Measurements from ENCODE around the gene KRTAP6-1.

Gene KRTAP6-1

DNA sequence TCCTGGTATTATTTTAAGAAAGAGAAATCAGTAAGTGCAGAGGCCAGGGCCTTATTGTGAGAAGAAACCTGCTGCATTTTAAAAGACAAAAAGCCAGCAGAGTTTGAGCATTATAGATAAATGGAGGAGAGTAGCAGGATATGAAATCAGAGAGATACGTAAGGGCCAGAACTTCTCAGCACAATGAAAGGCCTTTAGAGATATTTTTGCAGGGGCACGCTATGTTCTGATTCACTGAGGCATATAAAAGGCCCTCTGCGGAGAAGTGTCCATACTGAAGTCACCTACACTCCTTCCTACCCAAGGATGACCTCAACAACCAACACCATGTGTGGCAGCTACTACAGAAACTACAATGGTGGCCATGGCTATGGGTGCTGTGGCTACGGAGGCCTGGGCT, 21.6 kb downstream of the KRTAP6-1 start, which contains the start of gene KRTAP6-3:
Gene KRTAP6-3, plus strand, starts transcription at position 301 of the 400 bp plus-strand sequence. Its CDS starts 6 bp downstream, at position 307.
- Histone ChIP-seq H3K4me1 (ENCODE audit: insufficient read depth, low read length, poor library complexity, severe bottlenecking) (no peaks in the 10 kb centered on the region), H3K4me3 (ENCODE audit: low read length, poor library complexity, severe bottlenecking) (no peak within 1 kb of the TSS), H3K9me2 (replicated peaks; ENCODE audit: low read depth, low read length) (no peaks in the 10 kb centered on the region), H3K9me3 (ENCODE audit: insufficient read depth, low read depth, low read length) (no peaks in the 10 kb centered on the region), H3K36me3 (ENCODE audit: insufficient read depth, low read length) (no peaks in the 10 kb centered on the region), H2AFZ (ENCODE audit: low read length) (no peak within 1 kb of the TSS), H4K20me1 (ENCODE audit: insufficient read depth, low read length, poor library complexity, severe bottlenecking) (no peaks in the 10 kb centered on the region), H3K79me2 (ENCODE audit: insufficient read depth, low read length) (no peaks in the 10 kb centered on the region), H3K27me3 (ENCODE audit: insufficient read depth, low read length, poor library complexity, severe bottlenecking) (no peaks in the 10 kb centered on the region), H3K4me2 (ENCODE audit: low read depth, low read length, poor library complexity, severe bottlenecking) (no peak within 1 kb of the TSS), H3F3A (ENCODE audit: low read depth) (no peaks in the 10 kb centered on the region), H3K9ac (ENCODE audit: low read depth, low read length, poor library complexity, severe bottlenecking) (no peak within 1 kb of the TSS)
- TF ChIP-seq, protein P1, sequence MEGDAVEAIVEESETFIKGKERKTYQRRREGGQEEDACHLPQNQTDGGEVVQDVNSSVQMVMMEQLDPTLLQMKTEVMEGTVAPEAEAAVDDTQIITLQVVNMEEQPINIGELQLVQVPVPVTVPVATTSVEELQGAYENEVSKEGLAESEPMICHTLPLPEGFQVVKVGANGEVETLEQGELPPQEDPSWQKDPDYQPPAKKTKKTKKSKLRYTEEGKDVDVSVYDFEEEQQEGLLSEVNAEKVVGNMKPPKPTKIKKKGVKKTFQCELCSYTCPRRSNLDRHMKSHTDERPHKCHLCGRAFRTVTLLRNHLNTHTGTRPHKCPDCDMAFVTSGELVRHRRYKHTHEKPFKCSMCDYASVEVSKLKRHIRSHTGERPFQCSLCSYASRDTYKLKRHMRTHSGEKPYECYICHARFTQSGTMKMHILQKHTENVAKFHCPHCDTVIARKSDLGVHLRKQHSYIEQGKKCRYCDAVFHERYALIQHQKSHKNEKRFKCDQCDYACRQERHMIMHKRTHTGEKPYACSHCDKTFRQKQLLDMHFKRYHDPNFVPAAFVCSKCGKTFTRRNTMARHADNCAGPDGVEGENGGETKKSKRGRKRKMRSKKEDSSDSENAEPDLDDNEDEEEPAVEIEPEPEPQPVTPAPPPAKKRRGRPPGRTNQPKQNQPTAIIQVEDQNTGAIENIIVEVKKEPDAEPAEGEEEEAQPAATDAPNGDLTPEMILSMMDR (conservative IDR thresholded peaks at IDR 0.05; ENCODE audit: low read length) = no peak
- TF ChIP-seq EZH2phosphoT487 (IDR thresholded peaks at IDR 0.05; ENCODE audit: borderline replicate concordance) = no peak

DNA sequence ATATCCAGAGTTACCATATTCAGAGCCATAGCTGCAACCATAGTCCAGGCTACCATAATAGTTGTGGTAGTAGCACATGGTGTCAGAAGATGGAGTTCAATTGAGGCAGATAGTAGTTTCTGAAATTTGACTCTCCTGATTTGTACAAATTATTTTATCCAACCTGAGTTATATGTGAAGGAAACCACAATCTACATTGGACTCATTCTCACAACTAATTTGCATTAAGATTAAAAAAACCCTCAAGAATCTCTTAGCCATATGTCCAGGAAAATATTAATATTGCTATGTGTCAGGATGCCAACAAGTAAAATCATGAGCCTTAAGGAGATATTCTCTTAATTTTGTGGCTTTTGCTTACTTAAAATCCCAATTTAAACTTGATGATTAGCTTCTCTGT, 23.4 kb downstream of the KRTAP6-1 start, which contains the start of gene KRTAP22-2:
Gene KRTAP22-2, minus strand, starts transcription at position 101 of the 400 bp plus-strand sequence.
- Histone ChIP-seq H2AFZ (ENCODE audit: low read length) (no peak within 1 kb of the TSS), H3K9me3 (ENCODE audit: insufficient read depth, low read depth, low read length) (no peaks in the 10 kb centered on the region), H3K9me2 (replicated peaks; ENCODE audit: low read depth, low read length) (no peaks in the 10 kb centered on the region), H3K27me3 (ENCODE audit: insufficient read depth, low read length, poor library complexity, severe bottlenecking) (no peaks in the 10 kb centered on the region), H3K4me1 (ENCODE audit: insufficient read depth, low read length, poor library complexity, severe bottlenecking) (no peaks in the 10 kb centered on the region), H3K36me3 (ENCODE audit: insufficient read depth, low read length) (no peaks in the 10 kb centered on the region), H3K9ac (ENCODE audit: low read depth, low read length, poor library complexity, severe bottlenecking) (no peak within 1 kb of the TSS), H3K4me3 (ENCODE audit: low read length, poor library complexity, severe bottlenecking) (no peak within 1 kb of the TSS), H3K4me2 (ENCODE audit: low read depth, low read length, poor library complexity, severe bottlenecking) (no peak within 1 kb of the TSS), H3K79me2 (ENCODE audit: insufficient read depth, low read length) (no peaks in the 10 kb centered on the region), H3F3A (ENCODE audit: low read depth) (no peaks in the 10 kb centered on the region), H4K20me1 (ENCODE audit: insufficient read depth, low read length, poor library complexity, severe bottlenecking) (no peaks in the 10 kb centered on the region)
- no peak for TF ChIP-seq EZH2phosphoT487 (IDR thresholded peaks at IDR 0.05; ENCODE audit: borderline replicate concordance)
- TF ChIP-seq, protein P1 (conservative IDR thresholded peaks at IDR 0.05; ENCODE audit: low read length) = no peak

DNA sequence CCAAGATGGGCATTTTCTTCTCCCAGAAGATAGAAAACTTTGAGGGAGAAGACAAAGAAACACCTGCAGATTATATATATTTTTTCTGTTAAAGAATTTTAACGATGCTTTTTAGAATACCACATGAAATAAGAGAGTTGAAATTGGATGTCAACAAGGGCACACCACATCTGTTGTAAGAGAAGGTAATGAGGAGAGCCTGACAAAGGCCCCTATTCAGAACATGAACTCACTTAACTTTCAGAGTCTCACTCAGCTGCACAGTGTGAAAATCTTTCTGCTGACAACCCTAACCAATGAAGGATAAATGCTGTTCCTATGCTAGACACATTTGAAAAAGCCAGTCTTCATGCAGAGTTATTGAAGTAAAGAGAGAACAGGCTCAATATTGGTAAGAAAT, 30.9 kb downstream of the KRTAP6-1 start:
- Histone ChIP-seq H3K36me3 (ENCODE audit: insufficient read depth, low read length) (no peaks in the 10 kb centered on the region), H3K9me3 (ENCODE audit: insufficient read depth, low read depth, low read length) (no peaks in the 10 kb centered on the region), H3K4me2 (ENCODE audit: low read depth, low read length, poor library complexity, severe bottlenecking) (no peak overlapping the region), H3K4me3 (ENCODE audit: low read length, poor library complexity, severe bottlenecking) (no peak overlapping the region), H3K79me2 (ENCODE audit: insufficient read depth, low read length) (no peaks in the 10 kb centered on the region), H3F3A (ENCODE audit: low read depth) (no peaks in the 10 kb centered on the region), H3K4me1 (ENCODE audit: insufficient read depth, low read length, poor library complexity, severe bottlenecking) (no peaks in the 10 kb centered on the region), H4K20me1 (ENCODE audit: insufficient read depth, low read length, poor library complexity, severe bottlenecking) (no peaks in the 10 kb centered on the region), H2AFZ (ENCODE audit: low read length) (no peak overlapping the region), H3K9me2 (replicated peaks; ENCODE audit: low read depth, low read length) (no peaks in the 10 kb centered on the region), H3K27me3 (ENCODE audit: insufficient read depth, low read length, poor library complexity, severe bottlenecking) (no peaks in the 10 kb centered on the region), H3K9ac (ENCODE audit: low read depth, low read length, poor library complexity, severe bottlenecking) (no peak overlapping the region)
- TF ChIP-seq EZH2phosphoT487 (IDR thresholded peaks at IDR 0.05; ENCODE audit: borderline replicate concordance) = no peak
- TF ChIP-seq, protein P1 (conservative IDR thresholded peaks at IDR 0.05; ENCODE audit: low read length) = no peak

Data from Loucy (cell line).